GM18511 (cell line): ENCODE results near the gene PCK1.

Experiments used
- ATAC-seq: cut with Tn5 transposase; IDR thresholded peaks from one replicate; pipeline ENCODE4 v1.9.1; 2021; ENCODE audit warnings: mild to moderate bottlenecking, moderate library complexity; ENCODE audit not compliant: unreplicated experiment

The PCK1 gene

DNA sequence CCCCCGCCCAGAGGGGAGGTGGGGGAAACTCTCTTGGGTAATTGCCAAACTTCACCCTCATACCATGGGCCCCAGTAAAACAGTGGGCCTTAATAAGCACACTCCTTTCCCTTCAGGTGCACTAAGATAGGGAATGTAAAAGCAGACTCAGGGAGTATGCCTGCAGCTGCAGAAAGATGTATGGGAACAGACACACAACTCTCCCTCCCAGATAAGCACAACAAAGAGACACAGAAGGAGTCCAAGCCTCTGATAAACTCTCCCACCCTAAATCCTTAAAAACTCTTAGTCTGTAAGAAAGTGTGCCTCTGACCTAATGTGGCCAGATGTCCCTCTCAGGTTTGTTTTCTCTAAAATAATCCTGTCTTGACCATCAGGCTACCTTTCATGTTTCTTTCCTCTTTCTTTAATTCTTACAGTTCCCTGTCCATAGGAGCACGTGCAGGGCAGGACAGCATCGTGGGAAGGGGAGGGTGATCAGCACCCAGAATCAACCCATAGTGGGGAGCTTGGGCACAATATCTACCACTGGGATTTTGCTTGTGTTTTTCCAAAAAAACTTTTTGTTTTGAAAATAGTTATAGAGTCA lies 24.7 kb upstream of the PCK1 start:
- ATAC-seq: no peak

DNA sequence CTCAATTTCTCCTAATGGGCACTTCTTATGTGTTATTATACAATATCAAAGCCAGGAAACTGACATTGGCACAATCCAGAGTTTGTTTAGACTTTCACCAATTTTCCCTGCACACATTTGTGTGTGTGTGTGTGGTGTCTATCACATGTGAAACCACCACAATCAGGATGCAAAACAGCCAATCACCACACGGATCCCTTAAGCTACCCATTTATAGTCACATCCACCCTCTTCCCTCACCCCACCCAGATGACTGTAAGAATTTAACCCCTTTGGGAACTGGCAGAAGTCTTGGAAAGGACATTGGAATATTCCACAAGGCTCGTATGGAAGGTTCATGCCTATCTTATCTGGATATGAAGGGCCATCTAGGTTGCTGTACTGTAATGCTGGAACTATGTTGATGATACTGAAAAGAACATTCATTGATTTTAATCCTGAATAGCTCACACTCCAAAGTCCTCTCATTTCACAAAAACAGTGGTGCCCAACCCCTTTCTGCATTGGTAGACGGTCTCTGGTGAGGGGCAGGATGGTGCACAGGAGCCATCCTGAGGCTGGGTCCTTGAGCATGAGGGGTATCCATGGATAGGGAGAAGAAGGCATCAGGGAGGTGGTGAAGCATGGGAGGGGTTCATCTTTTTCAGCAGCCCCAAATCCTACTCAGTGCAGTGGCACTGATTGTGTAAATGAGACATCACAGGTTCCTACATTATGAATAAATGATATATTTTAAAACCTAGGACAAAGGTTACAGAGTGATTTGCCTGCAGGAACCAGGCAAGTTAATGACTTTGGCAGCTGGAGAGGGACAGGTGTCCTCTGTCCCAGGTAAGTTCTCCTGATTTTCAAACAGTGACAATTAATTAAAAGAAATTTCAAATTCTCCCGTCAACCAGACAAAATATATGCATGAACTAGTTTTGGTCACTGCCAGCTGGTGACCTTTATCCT lies 23.9 kb upstream of the PCK1 start:
- ATAC-seq: no peak

DNA sequence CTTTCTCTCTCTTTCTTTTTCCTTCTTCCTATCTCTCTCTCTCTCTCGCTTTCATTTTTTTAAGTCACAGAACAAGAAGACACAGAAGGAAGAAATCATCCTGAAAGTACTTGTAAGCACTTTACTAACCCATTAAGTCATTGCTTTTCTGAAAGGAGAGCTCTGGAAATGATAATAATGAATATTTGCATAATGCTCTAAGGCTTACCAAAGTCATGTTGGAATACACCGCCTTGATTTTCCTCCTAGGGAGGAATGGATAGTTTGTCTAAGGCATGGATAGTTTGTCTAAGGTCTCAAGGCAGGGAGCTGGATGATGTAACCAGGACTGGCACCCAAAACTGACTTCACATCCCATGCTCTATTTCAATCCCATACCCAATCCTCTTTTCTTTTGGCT lies 23.1 kb upstream of the PCK1 start:
- ATAC-seq: no peak

DNA sequence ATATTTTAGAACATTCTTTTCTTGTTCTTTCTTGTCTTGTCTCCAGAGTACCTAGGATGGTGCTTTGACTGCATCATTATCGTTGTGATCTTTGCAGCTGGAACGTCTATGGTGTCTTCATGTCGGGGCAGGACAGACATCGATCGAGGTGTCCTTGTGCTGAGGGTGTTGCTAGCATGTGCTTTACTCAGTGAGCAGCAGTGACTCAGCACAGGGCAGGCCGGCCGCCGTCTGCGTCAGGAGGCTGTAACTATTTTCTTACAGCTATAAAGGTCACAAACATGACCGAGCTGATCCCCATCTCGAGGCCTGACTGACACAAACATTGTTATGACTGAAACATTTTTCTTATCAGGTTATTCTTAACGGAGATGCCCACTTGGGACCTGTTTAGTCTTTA lies 21.0 kb upstream of the PCK1 start:
- no peak for ATAC-seq

DNA sequence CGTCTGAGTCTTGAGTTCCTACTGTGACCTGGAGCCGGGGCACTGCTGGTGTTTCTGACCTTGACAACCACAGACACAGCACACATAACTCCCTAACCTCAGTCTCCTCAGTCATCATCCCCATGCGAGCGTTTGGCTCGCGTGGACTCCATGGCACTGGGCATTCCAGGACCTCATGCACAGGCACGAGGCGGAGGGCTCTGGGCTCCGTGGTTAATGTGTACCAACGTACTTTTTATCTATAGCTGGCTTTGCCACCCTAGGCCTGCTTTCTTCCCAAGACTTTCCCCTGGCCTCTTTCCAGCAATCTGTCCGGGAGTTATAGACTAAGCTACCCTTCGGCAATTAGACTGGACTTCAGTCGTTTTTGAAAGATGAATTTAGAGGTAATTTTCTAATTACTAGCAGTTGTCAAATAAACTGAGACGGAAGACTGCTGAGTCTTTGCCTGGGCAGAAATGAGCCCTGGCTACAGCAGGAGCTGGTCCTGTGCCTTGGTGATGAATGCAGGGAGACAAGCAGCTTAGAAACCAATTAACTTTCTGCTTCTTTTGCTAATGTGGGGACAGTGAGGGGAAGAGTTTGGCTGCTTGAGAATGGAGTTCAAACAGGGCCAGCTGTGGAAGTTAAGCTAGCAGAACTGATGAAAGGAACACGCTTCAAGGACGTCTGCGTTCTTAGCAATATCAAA lies 19.9 kb upstream of the PCK1 start:
- ATAC-seq: no peak

DNA sequence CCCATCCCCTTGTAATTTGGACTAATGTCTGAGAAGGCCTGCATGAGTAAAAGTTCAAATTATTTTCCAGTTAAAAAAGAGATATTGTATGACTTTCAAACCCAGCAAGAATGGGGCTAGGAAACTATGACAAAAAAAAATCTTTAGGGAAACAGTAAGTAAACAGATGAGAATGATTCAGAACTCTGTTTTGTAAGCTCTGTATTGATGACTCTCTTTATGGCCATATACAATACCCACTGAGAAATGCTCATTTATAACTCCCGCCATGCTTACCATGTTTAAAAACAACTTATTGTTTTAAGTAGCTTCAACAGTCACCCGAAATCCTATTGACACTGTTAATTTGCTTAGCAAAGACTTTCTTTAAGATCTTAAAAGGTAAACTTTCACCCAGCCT lies 17.2 kb upstream of the PCK1 start:
- ATAC-seq: no peak

DNA sequence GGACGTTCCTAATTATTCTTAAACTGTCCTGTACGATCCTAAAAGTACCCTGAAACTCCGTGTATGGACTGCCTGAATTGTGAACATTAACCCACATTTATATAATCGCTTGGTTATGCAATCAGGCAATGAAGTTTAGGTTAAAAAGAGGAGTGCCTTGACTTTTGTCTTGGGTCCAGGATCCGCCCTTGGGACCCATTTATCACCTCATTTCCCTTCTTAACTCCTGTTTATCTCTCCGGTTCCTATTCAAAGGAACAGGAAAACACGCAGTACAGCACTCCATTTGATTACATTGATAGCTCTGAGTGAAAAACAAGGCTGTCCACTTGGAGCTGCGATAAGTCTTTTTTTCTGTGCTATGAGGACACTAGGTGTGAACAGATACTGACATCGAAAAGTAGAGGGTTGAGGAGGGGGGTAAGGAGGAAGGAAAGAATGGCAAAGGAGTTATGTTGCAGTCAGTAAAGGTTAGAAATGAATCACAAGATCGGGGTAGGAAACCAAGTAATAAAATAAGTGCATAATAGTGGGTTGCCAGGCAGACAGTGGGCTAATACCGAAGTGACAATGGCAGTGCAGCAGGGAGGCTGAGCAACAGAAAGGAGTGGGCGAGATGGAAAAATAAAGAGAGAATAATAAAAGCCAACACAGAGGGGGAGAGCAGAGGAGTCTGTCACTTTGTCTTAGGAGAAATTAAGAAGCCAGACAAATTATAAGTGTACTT lies 15.9 kb upstream of the PCK1 start:
- ATAC-seq: no peak

DNA sequence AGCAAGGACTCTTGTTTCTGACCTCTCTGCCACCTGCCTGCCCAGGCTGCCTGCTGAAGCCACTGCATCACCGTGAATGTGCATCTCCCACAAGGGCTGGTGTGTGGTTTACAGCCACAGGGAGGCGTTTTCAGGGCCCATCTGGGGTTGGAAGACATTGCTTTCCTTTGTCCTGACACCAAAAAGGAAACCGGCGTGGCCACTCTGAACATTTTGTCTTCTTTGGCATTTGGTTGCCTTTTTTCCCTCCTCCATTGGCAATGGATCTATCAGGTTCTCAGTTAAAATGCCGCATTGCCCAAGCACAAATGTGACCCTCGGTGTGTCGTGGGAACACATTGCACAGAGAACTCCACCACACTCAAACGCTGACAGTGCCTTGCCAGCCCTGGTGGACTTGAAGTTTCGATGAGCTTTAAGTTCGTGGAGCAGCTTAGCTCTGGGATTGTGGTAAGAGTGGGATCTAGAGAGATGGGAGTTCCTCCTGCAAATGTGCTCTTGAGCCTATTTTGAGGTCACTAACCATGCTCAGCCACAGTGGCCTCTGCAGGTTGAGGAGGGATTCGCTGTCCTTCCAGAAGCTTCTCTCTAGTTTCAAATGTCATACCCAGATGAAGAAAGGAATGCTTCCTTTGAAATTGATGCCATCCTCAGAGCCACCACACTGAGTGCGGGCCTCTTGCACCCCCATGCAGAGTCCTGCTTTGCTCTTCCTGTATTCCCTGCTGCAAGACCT lies 14.8 kb upstream of the PCK1 start:
- no peak for ATAC-seq

DNA sequence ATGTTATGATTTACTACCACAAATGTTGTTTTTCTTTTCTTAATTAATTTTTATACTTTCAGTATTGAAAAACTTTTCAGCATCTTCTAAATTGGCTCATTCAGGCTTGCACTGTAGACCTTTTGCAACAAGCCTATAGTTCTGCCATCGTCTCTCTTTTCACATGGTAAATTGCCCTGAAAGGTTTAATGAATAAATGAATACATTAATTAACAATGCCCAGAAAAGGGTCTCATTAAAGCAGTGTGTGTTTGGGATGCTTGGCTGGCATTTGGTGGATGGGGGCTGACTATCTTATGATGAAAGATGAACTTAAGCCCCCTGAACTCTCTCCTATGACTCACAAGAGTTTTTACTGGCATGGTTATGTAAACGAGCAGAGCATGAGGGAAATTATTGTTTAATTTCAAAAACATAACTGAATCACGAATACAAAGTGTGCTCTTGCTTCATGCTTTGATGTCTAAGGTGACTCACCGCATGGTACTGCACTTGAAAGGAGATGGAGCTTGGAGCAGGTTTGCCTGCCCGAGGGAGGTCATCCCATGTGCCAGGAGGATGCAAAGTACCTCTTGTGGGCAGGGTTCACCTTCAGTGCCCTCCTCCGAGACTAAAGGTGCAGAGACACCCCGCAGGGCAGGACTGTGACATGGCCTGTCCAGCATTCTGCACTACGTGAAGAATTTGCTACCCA lies 13.8 kb upstream of the PCK1 start:
- no peak for ATAC-seq

DNA sequence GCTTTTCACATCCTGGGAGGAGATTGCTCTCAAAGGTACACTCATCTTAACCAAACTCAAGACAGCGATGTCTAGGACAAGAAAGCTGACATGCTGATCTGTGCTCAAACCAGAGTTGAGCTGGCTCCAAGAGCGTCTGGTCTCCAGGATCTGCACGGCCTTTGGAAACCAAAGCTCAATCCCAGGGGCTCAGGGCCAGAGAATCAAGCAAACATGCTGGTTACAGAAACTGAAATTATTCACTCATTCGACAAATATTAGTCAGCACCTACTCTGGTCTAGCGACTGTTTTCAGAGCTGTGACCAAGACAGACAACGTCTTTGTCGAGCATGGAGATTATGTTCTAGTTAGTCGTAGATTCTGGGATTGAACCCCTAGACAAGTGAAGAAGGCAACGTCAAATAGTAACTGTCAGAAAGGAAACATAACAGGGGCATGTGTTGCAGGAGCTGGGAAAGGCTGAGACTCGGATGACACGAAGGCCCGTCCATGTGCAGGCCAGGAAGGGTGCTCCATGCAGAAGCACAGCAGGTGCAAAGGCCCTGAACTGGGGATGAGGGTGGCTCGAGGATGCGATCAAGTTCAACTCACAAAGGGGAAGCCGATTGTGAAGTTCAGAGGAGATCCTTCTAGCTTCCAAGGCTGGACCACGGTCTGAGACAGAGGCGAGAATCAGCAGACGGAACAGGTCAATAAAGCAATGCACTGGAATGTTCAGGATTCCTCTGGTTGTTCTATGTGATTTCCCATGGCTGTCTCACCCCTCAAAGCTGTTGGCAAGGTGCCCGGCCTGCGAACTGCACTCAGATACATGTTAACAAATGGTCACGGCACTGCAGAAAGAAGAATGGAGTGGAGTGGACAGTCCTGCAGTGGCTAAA lies 12.5 kb upstream of the PCK1 start:
- no peak for ATAC-seq

DNA sequence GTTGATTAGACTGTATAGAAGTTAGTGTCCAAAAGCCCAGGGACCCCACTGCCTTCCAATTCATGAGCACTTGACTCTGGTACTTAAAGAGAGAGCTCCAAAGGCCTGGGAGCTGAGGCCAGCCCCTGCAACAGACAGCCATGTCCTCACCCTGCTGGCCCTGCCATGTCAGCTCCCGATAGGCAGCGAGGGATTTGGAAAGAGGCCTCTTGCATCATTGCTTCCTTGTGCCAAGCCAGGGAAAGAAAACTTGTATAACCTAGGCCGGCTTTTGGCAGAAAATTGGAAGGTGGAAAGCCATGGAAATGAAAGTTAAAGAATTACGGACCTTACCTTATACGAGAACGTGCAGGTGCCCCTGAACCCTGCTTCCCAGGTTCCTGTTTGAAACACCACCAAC lies 8.4 kb upstream of the PCK1 start:
- no peak for ATAC-seq

DNA sequence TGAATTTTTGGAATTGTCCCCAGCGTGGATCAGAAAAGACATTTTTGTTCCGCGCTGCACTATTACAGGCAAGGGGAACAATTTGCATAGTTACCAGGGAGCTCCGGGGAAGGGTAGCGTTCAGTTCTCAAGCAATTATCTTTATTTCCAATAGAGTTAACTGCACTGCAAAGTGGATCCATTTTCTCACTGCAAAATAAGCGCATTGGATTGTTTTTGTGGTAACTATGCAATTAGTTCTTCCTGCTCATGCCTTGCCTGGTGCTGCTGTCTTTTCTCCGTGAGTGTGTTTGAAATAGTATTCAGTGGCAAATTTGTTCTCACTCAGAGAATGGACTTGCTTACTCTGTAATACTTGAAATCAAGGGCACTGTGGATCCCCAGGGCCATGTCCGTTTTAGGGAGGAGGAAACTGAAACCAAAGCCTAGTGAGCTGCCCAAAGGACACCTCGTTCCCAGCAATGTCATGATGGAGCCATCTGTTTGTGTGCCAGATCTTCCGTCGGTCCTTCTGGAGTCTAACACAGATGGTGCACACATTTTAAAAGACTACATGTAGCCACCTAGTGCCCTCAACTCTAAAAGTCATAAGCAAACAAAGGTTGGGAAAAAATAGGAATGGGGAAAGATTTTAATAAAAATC lies 7.4 kb upstream of the PCK1 start:
- ATAC-seq: no peak

DNA sequence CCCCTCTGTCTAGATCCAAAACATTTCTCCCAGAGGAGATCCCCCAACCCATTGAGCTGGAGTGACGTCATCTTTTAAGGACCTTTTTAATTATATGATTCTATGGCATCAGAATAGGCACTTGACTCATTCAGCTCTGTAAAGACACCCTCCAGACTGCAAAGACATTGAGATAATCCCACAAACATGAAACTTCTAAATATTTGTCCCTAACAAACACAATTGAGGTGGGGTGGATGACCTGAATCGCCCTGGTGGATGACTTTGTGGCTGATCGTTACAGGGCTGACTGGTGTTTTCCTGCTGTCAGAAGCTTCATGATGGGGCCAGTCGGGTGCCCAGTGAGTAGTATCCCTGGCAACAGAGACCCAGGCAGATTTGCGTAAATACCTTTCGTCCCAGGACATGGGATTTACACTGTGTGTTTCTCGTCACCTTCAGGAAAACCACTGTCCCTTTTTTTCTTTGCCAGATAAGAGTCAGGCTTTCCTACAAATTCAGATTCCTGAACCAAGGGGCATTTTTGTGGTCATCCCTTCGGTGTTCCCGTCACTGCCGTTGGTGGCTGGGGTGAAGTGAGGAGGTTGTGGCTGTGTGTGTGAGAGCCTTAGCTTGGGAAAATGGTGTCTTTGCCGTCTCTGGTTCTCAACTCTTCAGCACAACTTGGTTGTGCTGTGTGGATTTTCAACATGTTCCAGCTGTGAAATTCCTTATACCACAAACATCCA lies 5.3 kb upstream of the PCK1 start:
- ATAC-seq: no peak

DNA sequence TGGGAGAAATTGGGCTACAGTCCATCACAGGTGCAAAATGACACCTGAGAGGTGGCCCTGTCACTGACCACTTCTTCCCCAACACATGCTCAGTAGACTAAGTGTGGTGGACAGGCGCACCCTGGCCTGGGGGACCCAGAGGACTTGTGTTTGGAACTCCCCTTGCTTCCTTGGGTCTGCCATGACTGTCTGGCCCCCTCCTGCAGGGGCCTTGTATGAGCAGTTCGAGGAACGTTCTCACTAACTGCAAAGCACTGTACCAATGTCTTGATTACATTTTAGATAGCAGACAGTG lies 4.0 kb upstream of the PCK1 start:
- no peak for ATAC-seq

DNA sequence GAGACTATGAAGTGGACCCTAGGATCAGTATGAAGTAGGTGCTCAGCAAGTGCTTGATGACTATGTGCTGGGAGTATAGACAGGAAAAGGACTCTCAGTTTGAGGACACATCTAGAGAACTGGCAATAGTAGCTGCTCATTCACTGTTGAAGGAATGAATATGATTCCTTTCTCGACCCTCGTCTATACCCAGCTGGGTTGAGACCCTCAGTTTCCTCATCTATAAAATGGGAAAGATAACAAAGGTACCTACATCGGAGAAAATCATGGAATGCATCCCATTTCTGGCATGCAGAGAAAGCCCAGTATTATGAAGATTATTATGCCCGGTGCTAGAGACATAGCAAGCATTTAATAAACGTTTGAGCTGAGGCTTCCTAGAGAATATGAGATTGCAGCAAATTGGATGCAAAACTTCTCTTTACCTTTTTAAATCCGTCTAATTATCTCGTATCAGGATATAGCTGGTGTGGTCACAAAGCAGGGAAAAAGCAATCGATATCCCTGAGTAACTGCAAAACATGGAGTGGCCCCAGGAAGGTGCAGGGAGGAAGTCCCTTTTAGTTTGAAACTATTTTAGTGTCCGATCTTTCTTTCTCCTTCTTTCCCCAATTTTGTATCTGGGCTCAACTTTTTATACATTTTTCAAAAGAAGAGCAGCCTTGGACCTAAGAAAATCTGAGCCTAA lies 2.8 kb upstream of the PCK1 start:
- ATAC-seq: no peak

DNA sequence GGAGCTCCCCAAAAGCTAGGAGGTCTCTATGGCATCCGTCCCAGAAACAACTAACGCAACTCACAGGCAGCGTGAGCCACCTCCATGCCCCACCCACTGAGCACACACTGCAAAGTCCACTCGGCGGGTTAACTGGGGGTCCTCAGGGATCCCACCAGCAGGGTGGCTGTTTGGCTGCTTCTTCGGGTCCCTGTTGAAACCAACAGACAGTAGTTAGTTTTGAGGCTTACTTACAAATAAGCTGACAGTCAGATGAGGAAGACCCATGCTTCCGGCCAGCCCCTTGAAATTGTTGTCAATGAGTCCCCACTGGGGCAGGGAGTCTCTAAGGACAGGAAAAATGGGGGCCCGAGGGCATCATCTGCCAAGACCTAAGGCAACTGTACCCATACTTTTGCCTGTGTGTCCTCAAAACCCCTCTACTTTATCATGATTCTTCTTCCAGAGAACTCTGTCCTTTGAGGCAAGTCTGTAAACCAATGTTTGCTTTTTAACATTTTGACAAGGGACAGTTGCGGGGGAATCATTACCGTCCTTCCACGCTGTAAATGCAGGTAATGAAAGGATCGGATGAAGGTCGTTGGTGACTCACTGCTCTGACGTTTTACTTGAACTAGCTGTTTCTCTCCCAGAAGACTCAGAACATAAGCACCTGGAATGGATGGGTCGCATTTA lies 2.2 kb upstream of the PCK1 start:
- no peak for ATAC-seq

DNA sequence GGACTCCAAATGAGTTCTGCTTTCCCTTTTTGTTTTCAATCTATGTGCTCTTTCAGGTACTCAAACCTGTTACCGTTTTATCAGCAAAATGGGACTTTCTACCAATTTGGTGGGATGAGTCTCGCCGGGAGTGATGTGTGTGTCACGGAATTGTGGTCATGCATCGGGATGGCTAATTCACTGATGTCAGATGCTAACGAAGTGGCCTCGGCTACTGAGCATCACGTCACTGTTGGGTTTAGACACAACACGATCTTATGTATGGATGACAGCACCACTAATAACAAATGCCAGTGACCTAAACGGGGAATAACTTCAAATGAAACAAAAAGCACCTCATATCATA lies 1.6 kb upstream of the PCK1 start:
- no peak for ATAC-seq
